ENCODE results near the gene FBLN5. TPM values are rescaled to one million over a fixed set of nuclear protein-coding genes. Genes with fewer than 3 reads are reported as not detected.
A peak's percentile ranks its signal among the peaks of the same experiment; 100 is the strongest.

FBLN5 gene
- total RNA-seq, 1 donor from 2014 or later, result 240 TPM

DNA sequence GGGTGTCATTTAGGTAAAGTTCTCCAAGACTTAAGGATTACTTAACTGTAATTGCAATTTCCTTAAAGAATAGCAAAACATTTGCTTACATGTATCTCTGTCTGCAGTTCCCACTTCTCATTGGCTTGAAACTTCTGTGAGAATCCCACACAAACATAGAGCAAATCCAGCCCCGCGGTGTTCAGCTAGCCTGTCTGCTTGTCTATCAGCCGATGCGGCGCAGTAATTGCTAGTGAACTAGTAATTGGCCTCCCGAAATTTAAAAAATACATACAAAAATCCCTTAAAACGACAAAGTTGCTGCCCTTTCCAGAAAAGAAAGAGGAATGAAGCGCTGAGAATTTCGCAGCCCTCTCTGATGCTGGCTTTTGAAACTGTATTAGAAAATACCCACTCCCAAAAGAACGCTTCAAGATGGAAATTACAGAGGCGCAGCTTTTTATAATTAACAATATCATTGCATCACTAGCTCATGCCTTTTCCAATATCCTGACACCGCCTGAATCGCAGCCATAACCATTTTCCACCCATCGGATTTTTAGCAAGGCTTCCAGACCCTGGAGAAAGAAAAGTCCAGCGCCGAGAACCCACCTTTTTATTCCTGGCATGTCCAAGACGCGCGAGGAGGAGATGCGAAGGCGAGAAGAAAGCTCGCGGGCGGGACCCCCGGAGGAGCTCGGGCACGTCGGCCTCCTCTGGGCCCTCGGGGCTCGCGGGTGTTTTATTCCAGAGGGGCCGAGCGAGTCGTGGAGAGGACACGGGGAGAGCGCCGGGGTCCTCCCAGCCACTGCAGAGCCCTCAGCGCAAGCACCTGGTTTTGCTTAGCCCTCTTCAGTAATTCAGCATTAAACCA is 646 bp downstream of the FBLN5 start:
- Histone ChIP-seq H3K4me3 (peak overlapping the region; percentile 58 to 73), H3K9me3 (no peaks in the 10 kb centered on the region), H3K27ac (peak overlapping the region; percentile 77), H3K27me3 (no peaks in the 10 kb centered on the region), H3K36me3 (no peaks in the 10 kb centered on the region), H3K4me1 (peaks cover 23% of the 10 kb centered on the region)
- TF ChIP-seq, protein P1, sequence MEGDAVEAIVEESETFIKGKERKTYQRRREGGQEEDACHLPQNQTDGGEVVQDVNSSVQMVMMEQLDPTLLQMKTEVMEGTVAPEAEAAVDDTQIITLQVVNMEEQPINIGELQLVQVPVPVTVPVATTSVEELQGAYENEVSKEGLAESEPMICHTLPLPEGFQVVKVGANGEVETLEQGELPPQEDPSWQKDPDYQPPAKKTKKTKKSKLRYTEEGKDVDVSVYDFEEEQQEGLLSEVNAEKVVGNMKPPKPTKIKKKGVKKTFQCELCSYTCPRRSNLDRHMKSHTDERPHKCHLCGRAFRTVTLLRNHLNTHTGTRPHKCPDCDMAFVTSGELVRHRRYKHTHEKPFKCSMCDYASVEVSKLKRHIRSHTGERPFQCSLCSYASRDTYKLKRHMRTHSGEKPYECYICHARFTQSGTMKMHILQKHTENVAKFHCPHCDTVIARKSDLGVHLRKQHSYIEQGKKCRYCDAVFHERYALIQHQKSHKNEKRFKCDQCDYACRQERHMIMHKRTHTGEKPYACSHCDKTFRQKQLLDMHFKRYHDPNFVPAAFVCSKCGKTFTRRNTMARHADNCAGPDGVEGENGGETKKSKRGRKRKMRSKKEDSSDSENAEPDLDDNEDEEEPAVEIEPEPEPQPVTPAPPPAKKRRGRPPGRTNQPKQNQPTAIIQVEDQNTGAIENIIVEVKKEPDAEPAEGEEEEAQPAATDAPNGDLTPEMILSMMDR (IDR thresholded peaks at IDR 0.05), result no peak
- TF ChIP-seq POLR2AphosphoS5 (IDR thresholded peaks at IDR 0.05; ENCODE audit: insufficient read depth in 1 of 2, low read depth in 1 of 2), result peak in 1 of 2 donors; percentile 66
- TF ChIP-seq POLR2A (IDR thresholded peaks at IDR 0.05), result no peak
- no peak for DNase-seq (ENCODE audit: extremely low spot score in 2 of 2)
- intact Hi-C loops (cut with DNase I), result no loop called here

DNA sequence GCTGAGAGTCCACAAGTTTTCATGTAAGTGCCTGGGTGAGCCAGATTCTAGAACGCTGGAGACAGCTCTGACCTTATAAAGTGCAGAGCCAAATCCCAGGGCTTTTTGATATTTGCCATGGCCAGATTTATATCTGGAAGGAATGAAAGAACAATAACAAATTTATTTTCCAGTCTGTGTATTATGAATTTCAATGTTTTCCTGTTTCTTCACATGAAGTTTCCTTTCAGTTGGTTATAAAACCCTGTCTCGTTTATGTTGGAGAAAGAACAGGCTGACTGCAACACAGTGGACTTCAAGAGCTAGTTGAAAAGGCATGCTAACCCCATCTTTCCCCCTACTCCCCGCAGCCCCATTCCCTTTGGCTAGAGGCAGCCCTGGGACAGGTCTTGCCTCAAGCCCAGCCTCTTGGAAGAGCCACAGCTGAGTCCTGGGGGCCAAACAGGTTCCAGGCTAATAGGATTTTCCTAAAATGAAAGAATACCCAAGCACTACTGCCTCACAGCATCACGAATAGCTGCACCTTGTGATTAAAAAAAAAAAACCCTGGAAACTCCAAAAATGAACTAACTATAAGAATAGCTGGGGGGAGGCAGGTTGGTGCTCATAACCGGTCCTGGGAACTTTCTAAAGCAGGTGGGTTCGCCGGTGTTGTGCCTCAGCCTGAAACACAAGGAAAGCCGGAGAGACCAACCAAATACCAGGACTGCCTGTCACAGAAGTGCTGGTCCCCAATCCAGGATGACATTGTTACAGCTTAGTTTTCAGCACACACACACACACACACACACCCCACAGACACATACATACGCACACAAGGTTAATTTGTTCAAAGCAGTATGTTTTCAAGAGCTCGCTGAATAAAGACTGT is 1.5 kb downstream of the FBLN5 start:
- intact Hi-C loops (cut with DNase I), result no loop called here
- H3K36me3 ChIP-seq, result no peaks in the 10 kb centered on the region
- TF ChIP-seq POLR2A (IDR thresholded peaks at IDR 0.05), result no peak
- TF ChIP-seq, protein P1 (IDR thresholded peaks at IDR 0.05), result no peak
- no peak for TF ChIP-seq POLR2AphosphoS5 (IDR thresholded peaks at IDR 0.05; ENCODE audit: insufficient read depth in 1 of 2, low read depth in 1 of 2)
- DNase-seq (ENCODE audit: extremely low spot score in 2 of 2), result no peak
- peaks cover 23% of the 10 kb centered on the region for H3K4me1 ChIP-seq
- peak overlapping the region; percentile 58 to 73 for H3K4me3 ChIP-seq
- H3K9me3 ChIP-seq, result no peaks in the 10 kb centered on the region
- peak overlapping the region; percentile 77 for H3K27ac ChIP-seq
- no peaks in the 10 kb centered on the region for H3K27me3 ChIP-seq

DNA sequence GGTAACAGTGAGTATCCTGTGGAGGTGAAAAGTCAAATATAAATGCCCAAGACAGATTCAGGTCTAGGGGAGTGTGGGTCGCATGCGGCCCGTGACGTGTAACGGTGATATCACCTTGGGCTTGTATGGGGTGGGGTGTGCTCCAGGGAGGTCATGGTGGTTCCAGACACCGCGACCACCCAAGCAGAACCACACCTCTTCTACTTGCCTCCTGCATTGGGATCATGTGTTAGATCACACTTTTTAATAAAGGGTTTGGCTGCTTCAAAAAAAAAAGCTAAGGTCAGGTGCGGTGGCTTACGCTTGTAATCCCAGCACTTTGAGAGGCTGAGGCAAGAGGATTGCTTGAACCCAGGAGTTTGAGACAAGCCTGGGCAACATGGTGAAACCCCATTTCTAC is 4.5 kb downstream of the FBLN5 start:
- Histone ChIP-seq H3K4me3 (no peak overlapping the region), H3K27me3 (no peaks in the 10 kb centered on the region)
- intact Hi-C loops (cut with DNase I), result no loop called here

DNA sequence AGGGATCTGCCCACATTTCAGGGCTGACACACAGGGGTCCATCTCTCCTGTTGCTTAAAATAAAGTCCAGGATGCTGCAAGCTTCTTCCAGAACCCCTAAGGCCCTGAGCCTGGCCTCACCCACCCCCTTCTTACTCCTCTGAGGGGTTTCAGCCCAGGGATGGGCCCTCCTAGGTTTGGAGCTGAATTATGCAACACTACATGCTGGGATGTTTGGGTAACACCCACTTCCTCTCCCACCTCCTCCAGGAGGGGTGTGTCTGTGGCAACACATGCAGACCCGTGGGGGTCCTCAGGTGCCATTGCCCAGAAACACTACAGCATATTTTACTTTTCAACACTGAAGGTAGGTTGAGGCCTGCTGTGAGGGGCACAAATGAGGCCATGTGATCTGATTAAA is 5.4 kb downstream of the FBLN5 start:
- TF ChIP-seq POLR2AphosphoS5 (IDR thresholded peaks at IDR 0.05; ENCODE audit: insufficient read depth in 1 of 2, low read depth in 1 of 2) (no peak), POLR2A (IDR thresholded peaks at IDR 0.05) (no peak)
- TF ChIP-seq, protein P1 (IDR thresholded peaks at IDR 0.05), result no peak
- no peaks in the 10 kb centered on the region for H3K27me3 ChIP-seq
- DNase-seq (ENCODE audit: extremely low spot score in 2 of 2), result no peak
- peaks cover 0 to 13% of the 10 kb centered on the region in 2 donors for H3K36me3 ChIP-seq
- peaks cover 12% of the 10 kb centered on the region for H3K4me1 ChIP-seq
- intact Hi-C loops (cut with DNase I), result no loop called here
- no peak overlapping the region for H3K4me3 ChIP-seq
- H3K27ac ChIP-seq, result no peak overlapping the region
- no peaks in the 10 kb centered on the region for H3K9me3 ChIP-seq

More for the DNA sequence above, 4.5 kb downstream of the FBLN5 start:
- Histone ChIP-seq H3K36me3 (peaks cover 0 to 13% of the 10 kb centered on the region in 2 donors), H3K9me3 (no peaks in the 10 kb centered on the region), H3K4me1 (peaks cover 17% of the 10 kb centered on the region), H3K27ac (no peak overlapping the region)
- no peak for DNase-seq (ENCODE audit: extremely low spot score in 2 of 2)
- TF ChIP-seq, protein P1 (IDR thresholded peaks at IDR 0.05), result no peak
- TF ChIP-seq POLR2A (IDR thresholded peaks at IDR 0.05) (no peak), POLR2AphosphoS5 (IDR thresholded peaks at IDR 0.05; ENCODE audit: insufficient read depth in 1 of 2, low read depth in 1 of 2) (no peak)

Data from vagina (tissue), 2 donors.